GM19438 (cell line): ENCODE measurements around the gene VMO1.

Source experiments
- ATAC-seq: cut with Tn5 transposase; IDR thresholded peaks from one replicate; pipeline ENCODE4 v1.9.1; 2021; ENCODE audit warnings: low read depth; ENCODE audit not compliant: unreplicated experiment

The VMO1 gene

DNA sequence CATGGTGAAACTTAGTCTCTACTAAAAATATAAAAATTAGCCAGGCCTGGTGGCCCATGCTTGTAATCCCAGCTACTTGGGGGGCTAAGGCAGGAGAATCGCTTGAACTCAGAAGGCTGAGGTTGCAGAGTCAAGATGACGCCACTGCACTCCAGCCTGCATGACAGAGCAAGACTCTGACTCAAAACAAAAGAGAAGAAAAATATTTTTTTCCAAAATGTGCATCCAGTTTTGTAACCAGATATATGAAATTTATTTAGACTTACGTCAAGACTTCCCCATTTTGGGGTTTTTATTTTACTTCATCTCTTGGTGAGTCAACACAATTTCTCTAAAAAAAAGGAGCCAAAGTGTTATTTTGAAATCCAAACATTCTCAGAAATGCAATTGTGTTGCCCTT lies 20.0 kb downstream of the VMO1 start:
- no peak for ATAC-seq

DNA sequence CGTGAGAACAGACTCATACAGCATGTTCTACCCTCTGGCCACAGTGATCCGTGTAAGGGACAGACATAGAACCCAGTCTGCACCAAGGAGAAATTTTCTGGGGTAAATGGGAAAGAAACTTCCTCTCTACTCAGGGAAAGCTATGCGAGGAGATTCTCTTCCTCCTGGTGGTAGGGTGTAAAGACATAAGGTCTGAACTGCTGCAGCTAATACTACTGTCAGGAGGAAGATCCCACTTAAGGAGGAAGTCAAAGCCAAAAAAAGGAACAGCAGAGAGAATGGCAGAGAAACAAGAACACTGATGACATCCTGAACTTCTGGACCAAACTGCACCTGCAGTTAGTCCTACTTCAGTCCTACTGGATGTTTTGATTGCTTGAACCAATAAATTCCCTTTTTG lies 21.6 kb downstream of the VMO1 start:
- no peak for ATAC-seq

DNA sequence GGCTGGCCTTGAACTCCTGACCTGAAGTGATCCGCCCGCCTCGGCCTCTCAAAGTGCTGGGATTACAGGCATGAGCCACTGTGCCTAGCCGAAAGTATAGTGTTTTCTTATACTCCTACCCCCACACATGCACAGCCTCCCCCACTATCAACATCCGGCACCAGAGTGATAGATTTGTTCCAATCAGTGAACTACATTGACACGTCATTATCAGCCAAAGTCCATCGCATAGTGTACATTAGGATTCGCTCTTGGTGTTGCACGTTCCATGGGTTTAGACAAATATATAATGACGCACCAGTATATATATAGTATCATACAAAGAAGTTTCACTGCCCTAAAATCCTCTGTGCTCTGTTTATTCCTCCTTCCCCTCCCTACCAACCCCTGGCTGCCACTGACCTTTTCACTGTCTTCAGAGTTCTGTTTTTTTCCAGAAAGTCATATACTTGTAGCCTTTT lies 26.4 kb downstream of the VMO1 start:
- ATAC-seq: no peak

DNA sequence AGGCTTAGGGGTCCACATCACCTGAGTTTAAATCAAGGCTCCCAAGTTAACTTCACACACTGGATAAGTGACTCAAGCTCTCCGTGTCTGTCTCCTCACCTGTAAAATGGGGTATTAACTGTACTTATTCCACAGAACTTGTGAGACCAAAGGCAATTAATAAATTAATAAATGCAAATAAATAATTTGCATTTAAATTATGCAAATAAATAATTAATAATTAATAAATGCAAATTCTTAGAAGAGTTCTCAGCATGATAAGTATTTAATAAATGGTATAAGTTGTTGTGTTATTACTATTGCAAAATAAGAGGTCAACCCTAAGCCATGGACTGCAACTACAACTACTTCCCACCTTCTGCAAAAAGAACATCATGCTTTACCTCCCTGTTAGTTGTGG lies 32.8 kb downstream of the VMO1 start:
- ATAC-seq: no peak

DNA sequence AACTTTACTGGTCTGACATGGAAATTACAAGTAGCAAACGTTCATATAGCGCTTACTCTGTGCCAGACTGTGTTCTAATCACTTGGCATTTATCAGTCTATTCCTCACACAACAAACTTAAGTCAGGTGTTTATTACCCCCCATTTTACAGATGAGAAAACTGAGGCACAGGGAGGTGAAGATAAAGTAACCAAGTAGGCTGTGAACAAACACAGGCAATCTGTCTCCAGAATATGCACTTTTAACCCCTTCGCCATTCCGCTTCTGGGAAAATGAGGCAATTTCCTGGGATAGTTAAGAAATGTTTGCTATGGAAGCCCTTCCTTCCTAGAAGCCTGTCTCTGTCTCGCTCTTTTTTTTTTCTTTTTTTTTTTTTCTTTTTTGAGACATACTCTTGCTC lies 34.2 kb downstream of the VMO1 start:
- ATAC-seq: no peak

DNA sequence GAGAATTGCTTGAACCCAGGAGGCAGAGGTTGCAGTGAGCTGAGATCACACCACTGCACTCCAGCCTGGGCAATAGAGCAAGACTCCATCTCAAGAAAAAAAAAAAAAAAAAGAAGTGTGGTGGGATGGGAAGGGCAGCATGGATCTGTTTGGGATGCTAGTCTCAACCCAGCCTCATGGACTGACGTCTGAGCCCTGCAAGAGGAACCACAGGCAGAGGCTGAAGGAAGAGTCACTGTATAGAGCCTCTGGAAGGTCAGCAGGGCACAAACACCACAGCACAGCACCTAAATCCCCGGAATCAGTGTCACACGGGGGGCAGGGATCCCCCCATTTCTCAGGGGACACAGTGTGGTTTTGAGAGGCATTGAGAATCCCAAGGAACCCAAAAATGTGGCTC lies 35.6 kb downstream of the VMO1 start:
- ATAC-seq: no peak

DNA sequence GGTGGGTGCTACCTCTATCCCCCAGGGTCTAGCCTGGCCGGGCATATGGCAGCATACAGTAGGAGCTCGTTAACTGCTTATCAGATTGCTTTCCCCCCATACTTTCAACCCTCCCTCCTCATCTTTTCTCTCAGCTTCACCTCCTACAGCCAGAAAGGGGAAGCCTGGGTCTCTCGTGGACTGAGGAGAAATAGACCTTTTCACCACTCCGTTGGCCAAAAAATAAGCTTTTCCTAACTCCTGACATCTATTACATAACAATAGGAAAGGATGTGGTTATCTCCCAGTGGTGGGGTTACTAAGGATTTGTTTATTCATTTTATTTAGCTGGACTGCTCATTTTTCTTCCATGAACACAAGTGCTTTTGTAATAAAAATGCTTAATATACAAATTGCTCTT lies 37.5 kb downstream of the VMO1 start:
- no peak for ATAC-seq

DNA sequence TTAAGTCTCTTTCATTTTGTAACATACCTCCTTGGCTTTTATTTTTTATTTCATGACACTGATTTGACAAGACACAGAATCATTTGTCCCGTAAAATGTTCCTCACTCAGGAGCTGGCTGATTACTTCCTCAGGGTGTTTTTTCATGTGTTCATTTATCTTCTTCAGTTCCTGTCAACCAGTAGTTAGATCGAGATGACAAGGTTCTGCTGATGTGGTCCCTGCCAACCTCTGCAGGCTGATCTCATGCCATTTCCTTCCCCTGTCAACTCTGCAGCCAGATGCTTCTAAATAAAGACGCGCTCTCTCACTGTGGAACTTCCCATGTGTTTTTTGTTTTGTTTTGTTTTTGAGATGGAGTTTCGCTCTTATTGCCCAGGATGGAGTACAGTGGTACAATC lies 38.3 kb downstream of the VMO1 start:
- ATAC-seq: no peak

DNA sequence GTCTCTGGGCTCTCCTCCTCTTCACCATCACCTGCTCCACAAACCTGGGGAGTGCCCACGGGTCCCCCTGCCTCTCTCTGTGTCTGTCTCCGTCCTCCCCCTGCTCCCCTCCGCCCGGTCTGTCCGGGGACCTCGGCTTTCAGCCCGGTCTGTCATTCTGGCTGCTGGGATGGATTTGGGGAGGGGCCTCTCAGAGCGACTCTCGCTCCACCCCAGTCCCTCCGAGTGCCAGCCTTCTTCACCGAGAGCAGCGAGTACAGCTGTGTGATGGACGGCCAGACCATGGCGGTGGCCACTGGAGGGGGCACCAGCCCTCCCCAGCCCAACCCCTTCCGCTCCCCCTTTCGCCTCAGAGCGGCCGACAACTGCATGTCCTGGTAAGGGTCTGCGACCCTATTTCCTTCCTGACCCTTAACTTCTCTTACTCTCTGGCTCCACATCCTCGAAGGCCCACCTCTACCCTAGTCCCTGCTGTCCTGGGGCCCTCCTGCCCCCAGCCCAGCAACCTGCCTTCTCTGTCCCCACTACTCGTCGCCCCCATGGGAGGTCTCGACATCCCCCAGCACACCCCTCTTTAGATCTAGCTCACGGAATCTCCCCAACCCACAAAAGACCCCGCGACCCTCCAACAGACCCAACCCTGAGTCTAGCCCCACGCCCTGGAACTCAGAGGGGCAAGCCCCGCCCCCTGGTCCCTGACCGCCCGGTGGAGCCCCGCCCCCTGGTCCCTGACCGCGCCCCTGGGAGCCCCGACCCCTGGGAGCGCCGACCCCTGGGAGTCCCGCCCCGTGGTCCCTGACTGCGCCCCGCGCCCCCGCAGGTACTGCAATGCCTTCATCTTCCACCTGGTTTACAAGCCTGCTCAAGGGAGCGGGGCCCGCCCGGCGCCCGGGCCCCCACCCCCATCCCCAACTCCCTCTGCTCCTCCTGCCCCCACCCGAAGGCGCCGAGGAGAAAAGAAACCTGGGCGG lies 40.9 kb downstream of the VMO1 start:
- no peak for ATAC-seq

DNA sequence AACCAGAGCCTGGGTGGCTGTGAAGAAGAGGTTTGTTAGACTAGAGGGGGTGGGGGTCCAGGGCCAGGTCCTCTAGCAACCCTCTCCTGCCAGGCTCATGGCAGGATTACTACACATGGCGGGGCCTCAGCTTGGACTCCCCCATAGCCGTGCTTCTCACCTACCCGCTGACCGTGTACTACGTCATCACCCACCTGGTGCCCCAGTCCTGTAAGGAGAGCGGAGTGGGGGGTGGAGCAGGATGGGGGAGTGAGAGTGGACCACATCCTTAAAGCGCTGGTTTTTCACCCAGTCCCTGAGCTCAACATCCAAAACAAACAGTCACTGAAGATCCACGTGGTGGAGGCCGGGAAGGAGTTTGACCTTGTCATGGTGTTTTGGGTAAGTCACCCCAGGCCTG lies 42.3 kb downstream of the VMO1 start:
- ATAC-seq: no peak

DNA sequence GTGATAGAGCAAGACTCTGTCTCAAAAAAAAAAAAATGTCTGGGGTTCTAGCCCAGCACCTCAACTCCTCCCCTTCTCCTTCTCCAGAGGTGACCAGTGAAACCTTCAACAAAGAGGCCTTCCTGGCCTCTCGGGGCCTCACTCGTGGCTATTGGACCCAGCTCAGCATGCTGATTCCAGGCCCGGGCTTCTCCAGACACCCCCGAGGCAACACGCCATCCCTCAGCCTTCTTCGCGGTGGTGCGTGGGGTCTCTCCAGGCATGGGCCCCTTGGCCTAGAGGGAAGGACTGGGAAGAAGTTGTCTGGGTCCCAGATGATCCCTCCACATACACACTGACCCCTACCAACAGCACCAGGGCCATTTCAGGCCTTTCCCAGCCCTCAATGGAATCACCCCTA lies 42.9 kb downstream of the VMO1 start:
- no peak for ATAC-seq

DNA sequence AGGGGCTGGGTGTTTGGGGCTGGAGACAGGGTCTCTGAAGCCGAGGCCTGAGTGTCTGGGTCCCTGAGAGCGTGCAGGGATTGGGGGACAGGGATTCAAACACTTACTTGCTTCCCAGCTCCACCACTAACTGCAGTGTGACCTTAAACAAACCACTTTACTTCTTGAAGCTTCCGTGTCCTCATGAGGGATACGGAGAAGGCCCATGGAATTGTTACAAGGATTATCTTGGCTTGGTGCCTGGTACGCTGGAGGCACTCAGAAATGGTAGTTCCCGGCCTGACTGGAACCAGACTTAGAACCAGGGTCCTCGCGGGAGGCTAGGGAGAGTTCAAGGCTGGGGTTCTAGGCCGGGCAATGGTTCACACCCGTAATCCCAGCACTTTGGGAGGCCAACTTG lies 43.5 kb downstream of the VMO1 start:
- ATAC-seq: no peak

DNA sequence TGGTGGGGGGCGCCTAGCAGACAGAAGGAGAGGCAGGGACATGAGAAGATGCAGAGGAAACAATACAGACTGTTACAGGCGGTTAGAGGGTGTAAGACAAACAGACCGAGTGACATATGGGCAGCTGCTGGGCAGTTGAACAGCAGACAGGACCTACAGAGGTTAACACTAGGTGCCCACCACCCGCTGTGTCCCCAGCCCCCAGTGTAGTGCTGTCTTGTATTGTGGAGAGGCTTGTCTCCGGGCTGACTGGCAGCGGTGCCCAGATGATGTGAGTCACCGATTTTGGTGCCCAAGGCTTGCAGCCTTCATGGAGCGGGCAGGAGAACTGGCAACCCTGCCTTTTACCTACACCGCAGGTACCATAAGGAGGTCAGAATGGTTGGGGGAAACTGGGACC lies 44.0 kb downstream of the VMO1 start:
- no peak for ATAC-seq

DNA sequence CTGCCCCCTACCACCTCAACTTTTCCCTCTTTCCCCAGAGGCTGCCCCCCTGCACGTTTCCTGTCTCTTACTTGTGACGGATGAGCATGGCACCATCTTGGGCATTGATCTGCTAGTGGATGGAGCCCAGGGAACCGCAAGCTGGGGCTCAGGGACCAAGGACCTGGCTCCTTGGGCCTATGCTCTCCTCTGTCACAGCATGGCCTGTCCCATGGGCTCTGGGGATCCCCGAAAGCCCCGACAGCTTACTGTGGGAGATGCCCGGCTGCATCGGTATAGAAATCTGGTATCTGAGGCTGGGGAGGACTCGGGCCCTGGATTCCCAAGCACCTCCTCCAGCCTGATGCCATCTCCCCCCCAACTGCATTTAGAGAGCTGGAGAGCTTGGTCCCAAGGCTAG lies 44.6 kb downstream of the VMO1 start:
- no peak for ATAC-seq

DNA sequence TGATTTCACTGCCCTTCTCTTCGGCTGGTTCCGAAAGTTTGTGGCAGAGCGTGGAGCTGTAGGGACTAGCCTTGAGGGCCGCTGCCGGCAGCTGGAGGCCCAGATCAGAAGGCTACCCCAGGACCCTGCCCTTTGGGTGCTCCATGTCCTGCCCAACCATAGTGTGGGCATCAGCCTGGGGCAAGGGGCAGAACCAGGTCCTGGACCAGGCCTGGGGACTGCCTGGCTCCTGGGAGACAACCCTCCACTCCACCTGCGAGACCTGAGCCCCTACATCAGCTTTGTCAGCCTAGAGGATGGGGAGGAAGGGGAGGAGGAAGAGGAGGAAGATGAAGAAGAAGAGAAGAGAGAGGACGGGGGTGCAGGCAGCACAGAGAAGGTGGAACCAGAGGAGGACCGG lies 45.6 kb downstream of the VMO1 start:
- no peak for ATAC-seq

DNA sequence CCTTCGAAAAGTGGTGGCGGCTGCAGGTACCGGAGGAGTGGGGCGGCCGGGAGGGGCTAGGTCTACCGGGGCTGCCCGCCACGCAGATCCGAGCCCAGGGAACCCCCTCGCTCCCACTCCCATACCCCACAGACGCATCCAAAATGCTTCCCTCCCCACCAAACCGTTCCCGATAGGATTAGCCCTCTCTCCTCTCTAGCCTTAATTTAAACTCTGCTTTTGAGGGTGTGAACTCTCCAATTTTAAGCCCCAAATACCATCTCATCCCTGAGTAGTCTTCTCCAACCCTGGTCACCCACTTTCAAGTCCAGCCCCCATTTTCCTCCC lies 46.2 kb downstream of the VMO1 start:
- ATAC-seq: no peak

DNA sequence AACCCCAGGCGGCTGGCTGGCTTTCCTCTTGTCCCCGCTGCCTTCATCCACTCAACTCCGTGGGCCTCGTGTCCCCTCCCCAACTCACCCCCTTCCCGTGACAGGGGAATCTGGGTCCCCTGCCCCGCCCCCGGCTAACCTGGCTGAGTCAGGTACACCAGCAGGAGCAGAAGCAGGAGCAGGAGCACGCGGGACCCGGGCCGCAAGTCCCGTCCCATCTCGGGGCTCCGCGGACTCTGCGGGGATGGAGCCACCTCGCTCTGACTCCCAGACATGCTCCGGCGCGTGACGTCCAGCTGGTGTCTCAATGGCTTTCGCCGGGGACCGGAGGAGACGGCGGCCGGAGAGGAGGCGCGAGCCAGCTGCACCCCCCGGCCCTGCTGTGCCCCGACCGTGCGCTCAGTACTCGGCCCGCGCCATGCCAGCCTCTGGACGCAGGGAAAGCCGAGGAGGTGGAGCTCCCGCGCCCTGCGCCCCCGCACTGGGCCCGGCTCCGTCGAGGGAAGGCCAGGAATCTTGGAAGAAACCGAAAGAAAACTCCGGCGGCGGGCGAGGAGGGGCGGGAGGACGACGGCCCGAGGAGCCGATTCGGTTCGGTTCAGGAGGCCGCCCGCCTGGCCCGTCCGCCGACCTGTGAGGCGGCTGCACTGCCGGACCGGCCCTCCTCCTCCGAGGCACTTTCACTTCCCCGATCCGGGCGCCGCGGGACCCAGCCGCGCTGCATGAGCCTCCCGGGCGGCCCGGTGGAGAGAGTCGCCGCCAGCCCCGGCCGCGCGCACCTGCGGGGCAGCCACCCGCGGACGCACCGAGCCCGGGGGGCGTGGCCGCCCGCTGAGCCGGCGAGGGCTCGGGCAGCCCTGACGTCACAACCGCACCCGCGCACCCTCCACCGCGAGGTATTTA lies 46.8 kb downstream of the VMO1 start, which contains the start of the genes CXCL16 and ZMYND15:
TSS of gene CXCL16 (minus strand) at position 807 of the 903 bp plus-strand sequence. CDS start at position 218, 589 bp downstream.
TSS of gene ZMYND15 (plus strand) at position 712 of the 903 bp plus-strand sequence. CDS start 716 bp downstream, outside the sequence.
- peak; percentile 60 for ATAC-seq

DNA sequence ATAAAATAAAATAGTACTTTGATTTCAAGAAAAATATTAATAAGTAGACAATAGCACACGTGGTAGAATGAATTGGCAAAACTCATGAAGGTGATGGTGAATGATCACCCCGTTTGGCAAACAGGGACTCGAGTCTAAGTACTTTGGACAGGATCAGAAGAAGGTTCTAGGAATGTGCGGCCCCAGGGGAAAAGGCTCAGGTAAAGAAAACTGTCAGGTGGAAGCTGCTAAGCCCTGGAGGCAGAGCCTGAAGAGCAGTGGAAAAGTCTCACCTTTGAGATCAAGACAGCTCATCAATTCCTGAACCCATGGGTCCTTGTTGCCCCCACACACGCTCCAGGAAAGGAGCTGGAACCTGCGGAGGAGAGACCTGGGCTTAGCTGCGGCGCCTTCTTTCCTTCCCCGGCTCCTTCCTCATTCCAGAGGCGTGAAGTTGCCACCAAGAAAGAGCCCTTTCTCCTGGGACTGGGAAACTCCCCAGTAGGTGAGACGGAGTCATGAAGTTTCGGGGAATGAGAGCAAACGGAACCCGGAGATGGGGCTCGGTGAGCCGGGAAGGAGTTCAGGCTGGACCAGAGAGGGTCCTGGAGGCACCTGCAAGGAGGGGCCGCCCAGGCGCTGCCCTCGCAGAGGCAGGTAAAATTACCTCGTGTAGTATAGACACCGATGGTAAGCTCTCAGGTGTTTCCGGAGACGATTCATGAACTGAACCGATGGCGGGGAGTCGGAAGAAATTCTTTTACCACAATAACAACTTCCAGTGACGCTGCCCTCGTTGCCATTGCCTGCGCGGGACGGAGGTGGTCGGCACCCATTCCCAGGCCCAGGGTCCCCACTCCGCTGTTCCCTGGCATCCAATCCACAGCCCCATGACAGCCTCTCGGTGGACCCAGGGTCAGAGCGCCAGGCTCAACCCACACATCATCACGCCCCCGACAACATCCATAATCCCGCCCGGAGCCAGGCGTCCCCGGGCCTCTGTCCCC lies 47.7 kb downstream of the VMO1 start:
- no peak for ATAC-seq

DNA sequence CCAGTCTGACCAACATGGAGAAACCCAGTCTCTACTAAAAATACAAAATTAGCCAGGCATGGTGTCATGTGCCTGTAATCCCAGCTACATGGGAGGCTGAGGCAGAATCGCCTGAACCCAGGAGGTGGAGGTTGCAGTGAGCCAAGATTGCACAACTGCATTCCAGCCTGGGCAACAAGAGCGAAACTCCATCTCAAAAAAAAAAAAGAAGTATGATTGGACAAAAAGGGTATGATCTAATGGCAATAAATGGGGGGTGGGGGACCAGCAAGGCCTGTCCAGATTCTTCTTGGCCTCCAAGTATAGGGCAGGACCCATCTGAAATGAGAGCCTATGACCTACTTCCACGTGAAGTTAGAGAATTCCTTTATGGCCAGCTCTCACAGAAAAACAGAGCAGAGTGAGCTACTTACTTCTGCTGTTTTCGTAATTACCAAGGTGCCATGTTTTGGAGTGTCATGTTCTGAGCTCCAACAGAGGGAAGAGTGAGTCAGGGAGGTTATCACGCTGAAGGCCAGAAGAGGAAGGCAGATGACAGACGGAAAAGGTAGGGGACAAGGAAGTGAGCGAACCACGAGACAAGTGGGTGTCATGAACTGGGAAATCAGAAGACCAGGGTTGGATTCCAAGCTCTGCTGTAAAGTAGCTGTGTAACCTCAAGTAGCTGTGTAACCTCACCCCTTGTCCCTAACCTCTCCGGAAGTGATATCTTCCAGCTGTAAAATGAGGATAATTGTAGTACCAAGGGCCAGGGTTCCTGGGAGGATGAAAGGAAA lies 50.1 kb downstream of the VMO1 start:
- no peak for ATAC-seq
